Kidney epithelial cell (primary cell): ENCODE results near the gene ADD2. TPM values are rescaled to one million over a fixed set of nuclear protein-coding genes. Genes with fewer than 3 reads are reported as not detected.

Source experiments
- DNase-seq: peaks from one replicate; pipeline ENCODE4 v3.0.0-alpha.2; 2010; ENCODE audit warnings: low read depth
- H3K27me3 ChIP-seq: 2 replicates; pipeline ENCODE4 v1.6.0; 2011; ENCODE audit warnings: low read length; ENCODE audit not compliant: control insufficient read depth, insufficient read depth
- H3K36me3 ChIP-seq: 2 replicates; pipeline ENCODE4 v1.5.1; 2011; ENCODE audit warnings: low read length; ENCODE audit not compliant: control insufficient read depth, insufficient read depth
- H3K4me3 ChIP-seq: 2 replicates; pipeline ENCODE4 v1.5.1; 2011; ENCODE audit warnings: low read depth, mild to moderate bottlenecking, control low read depth, low read length
- total RNA-seq: library from RNA; depleted of rRNA; stranded (reverse); fragments of >200 nt; gene quantifications from 2 replicates; pipeline ENCODE4 v1.2.3, GENCODE V29; 2015
- TF ChIP-seq, protein P1 (sequence below): IDR thresholded peaks from 2 replicates; pipeline ENCODE4 v1.5.1; 2011; ENCODE audit warnings: mild to moderate bottlenecking, moderate library complexity, low read length, control low read depth, inconsistent platforms; ENCODE audit not compliant: insufficient read depth, poor library complexity, severe bottlenecking

The ADD2 gene
- total RNA-seq, 1 donor from 2014 or later, result 9.9 TPM

DNA sequence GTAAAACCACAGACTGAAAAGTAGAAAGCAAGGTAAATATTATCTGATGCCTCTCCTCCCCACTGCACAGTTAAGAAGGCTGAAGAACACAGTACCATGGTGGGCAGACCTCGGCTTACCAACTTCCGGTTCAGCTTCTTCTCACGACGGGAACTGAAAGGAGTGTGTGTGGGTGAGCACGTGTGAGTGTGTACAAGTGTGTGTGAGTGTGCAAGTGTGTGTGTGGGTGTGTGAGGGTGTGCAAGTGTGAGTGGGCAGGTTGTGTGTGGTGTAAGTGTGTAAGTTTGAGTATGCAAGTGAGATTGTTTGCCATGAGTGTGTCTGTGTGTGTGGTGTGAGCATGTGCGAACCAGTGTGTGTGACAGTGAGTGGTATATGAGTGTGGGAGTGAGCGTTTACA lies 103.5 kb downstream of the ADD2 start:
- no peak for DNase-seq
- Histone ChIP-seq H3K36me3 (no peaks in the 10 kb centered on the region), H3K27me3 (no peaks in the 10 kb centered on the region), H3K4me3 (no peak overlapping the region)
- TF ChIP-seq, protein P1, sequence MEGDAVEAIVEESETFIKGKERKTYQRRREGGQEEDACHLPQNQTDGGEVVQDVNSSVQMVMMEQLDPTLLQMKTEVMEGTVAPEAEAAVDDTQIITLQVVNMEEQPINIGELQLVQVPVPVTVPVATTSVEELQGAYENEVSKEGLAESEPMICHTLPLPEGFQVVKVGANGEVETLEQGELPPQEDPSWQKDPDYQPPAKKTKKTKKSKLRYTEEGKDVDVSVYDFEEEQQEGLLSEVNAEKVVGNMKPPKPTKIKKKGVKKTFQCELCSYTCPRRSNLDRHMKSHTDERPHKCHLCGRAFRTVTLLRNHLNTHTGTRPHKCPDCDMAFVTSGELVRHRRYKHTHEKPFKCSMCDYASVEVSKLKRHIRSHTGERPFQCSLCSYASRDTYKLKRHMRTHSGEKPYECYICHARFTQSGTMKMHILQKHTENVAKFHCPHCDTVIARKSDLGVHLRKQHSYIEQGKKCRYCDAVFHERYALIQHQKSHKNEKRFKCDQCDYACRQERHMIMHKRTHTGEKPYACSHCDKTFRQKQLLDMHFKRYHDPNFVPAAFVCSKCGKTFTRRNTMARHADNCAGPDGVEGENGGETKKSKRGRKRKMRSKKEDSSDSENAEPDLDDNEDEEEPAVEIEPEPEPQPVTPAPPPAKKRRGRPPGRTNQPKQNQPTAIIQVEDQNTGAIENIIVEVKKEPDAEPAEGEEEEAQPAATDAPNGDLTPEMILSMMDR, result no peak

DNA sequence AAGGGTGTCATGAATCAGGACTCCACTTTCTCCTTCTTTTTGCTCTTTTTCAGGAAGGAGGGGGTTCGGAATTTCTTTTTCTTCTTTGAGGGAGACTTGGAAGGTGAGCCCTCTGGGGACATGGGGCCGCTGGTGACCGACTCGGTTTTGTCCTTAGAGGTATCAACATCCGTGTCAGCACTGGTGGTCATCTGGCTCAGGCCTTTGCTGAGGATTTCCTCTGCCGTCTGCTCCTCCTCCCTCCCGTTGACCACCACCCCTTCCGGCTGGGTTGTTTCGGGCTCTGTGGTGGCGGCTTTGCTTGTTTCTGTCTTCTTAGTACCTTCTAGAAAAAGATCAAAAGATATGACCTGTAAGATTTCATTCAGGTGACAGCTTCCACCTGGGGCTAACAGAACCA lies 104.6 kb downstream of the ADD2 start:
- Histone ChIP-seq H3K27me3 (no peaks in the 10 kb centered on the region), H3K36me3 (no peaks in the 10 kb centered on the region)
- TF ChIP-seq, protein P1, result no peak

DNA sequence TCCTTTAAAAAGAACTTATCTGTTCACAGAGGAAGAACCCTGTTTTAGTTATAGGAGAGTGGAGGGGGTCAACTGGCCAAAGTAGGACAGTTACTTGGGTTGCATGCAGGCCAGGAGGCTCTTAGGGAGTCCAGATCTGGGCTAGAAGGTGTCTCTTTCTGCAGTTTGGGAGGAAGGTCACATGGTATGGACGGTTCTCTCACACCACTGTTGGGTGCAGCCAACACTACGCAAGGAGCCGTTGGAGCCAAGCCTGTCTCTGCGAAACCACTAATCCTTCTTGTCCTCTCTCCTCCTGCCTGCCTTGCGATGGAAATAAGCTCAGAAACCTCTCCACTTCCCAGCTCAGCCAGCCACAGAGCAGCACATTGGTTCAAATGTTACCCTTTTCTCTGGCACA lies 108.4 kb downstream of the ADD2 start:
- DNase-seq, result no peak
- peaks cover 6% of the 10 kb centered on the region for H3K27me3 ChIP-seq
- TF ChIP-seq, protein P1, result no peak

More for the DNA sequence above, 104.6 kb downstream of the ADD2 start:
- no peak for DNase-seq
- no peak overlapping the region for H3K4me3 ChIP-seq

DNA sequence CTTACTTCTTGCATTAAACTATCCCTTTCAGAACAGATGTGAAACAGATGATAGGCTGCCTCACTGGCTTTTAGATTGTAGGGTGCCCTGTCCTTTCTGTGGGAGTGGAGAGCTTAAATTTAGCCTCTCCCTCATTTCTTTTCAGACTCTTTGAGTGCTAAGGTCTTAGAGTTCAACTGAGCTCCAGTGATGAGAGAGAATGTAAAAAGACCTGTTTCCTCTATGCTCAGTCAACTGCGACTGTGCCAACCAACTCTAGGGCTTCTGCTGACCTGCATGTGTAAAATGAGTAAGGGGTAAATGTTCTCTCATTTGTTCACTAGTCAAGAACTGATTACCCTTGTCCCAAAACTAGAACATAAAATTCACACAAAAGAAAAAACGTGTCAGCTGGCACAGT lies 109.5 kb downstream of the ADD2 start:
- no peak for DNase-seq
- H3K36me3 ChIP-seq, result no peaks in the 10 kb centered on the region
- H3K4me3 ChIP-seq, result no peak overlapping the region
- peaks cover 6% of the 10 kb centered on the region for H3K27me3 ChIP-seq
- TF ChIP-seq, protein P1, result no peak

More for the DNA sequence above, 108.4 kb downstream of the ADD2 start:
- H3K36me3 ChIP-seq, result no peaks in the 10 kb centered on the region
- no peak overlapping the region for H3K4me3 ChIP-seq

DNA sequence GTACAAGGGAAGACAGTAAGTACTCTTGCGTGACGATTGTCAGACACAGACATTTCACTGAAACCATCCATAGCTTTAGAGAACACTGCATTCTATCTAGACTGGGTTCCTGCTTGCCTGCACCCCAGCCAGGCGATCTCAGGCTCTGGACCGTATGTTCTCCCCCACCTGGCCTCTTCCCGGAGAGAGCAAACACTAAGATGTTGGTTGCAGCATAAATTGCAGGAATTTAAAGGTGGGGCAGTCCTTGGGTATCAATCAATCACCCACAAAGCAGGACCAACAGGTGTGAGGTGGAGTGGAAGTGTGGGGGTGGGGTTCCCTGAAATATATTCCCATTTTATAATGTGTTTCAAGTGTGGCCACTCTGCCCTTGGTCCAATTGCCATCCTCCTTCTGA lies 110.8 kb downstream of the ADD2 start:
- TF ChIP-seq, protein P1, result no peak
- Histone ChIP-seq H3K27me3 (peaks cover 6% of the 10 kb centered on the region), H3K4me3 (no peak overlapping the region), H3K36me3 (no peaks in the 10 kb centered on the region)
- no peak for DNase-seq

DNA sequence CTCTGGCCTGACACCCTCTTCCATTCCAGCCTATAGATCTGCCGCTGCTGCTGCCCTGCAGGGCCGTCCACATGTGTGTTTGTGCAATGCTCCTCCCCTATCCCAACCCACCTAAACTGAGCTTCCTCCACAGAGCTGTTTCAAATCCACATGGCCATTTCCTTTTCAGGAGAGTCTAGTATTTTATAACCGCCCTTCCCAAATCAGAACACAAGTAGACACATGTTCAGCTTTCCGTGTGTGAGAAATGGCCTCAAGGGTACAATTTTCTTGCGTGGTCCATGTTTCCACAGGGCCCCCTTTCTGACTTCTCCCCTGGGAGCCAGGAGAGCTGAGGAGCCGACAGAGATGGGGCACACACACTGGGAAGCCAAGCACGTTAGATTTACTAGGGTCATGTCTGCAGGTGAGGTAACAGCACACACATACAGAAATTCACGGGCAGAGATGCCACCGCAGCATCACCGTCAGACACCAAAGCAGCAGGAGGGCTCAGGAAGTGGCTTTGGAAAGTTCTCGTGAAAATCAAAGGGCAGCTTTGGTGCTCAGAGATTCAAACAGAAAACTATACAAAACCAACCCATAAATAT lies 111.5 kb downstream of the ADD2 start:
- DNase-seq, result no peak
- H3K27me3 ChIP-seq, result peaks cover 6% of the 10 kb centered on the region

More for the DNA sequence above, 111.5 kb downstream of the ADD2 start:
- no peak overlapping the region for H3K4me3 ChIP-seq
- TF ChIP-seq, protein P1, result no peak
- H3K36me3 ChIP-seq, result no peaks in the 10 kb centered on the region
